HG02678 (cell line): Measurements from ENCODE around the gene MISP3.
A peak's percentile ranks its signal among the peaks of the same experiment; 100 is the strongest.

Experiments used
- ATAC-seq: cut with Tn5 transposase; IDR thresholded peaks from one replicate; pipeline ENCODE4 v1.9.1; 2021; ENCODE audit warnings: mild to moderate bottlenecking, moderate library complexity; ENCODE audit not compliant: unreplicated experiment

MISP3 gene

DNA sequence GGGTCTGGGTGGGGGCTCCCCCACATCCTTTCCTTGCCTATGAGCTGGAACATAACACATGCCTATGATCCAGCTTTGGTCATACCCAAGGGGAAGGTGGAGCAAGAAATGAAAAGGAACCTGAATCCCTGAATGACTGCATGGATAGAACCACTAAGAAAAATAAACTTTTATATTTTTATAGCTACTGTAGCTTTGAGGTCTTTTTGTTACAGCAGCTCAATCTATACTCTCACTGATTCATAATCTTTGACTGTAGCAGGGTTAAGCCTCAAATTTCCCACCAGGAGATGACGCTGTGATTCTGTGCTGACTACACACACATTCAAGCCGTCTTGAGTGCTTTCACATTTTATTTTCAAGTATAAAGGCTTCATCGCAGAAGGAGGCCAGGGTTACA lies 19.6 kb upstream of the MISP3 start:
- no peak for ATAC-seq

DNA sequence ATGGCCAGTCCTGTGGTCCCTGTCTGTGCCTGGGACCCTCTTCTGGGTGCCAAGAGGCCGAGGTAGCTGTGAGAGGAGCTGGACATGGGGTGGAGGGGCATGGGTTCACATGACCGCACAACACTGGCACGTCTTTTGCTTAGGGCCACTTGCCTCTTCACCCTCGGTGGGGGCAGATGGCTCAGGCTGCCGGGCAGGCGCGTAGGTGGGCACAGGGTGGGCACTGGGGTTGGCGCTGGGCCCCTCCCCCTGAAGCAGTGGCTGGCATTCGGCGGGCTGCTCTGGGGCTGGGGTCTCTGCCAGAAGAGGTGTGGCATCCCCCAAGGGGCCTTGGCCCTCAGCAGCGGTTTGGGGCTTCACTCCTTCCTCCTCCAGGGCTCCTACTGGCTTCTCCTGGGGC lies 19.1 kb upstream of the MISP3 start:
- ATAC-seq, result no peak

DNA sequence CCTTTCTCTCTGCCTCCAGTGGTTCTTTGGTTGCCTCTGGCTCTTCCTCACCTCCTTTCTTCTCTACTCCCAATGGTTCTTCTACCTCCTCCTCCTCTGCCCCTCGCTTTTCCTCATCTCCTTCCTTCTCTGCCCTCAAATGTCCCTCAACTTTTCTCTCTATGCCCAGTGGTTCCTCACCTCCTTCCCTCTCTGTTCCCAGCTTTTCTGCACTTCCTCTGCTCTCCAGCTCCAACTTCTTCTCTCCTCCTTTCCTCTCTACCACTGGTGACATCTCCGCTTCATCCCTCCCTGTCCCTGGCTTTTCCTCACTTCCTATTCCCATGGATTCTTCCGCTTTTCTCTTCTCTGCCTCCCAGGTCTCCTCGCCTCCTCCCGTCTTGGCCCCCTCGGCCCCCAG lies 18.5 kb upstream of the MISP3 start:
- ATAC-seq, result no peak

DNA sequence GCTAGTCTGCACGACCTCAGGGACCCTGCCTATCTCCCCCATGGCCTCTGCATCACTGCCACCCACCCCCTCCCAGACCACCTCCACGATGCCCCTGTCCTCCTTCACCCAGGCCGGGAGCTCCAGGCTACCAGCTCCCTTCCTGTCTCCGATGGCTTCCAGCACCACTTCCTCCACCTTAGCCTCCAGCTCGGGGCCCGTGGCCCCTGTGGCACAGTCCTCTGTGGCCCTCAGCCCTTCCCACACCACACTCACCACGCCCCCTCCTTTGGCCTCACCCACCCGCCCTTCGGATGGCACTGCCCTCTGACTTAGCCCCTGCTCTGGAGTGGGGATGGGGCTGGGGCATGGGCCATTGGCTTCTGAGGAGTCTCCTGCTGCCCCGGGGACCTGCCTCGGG lies 17.9 kb upstream of the MISP3 start:
- ATAC-seq, result no peak

DNA sequence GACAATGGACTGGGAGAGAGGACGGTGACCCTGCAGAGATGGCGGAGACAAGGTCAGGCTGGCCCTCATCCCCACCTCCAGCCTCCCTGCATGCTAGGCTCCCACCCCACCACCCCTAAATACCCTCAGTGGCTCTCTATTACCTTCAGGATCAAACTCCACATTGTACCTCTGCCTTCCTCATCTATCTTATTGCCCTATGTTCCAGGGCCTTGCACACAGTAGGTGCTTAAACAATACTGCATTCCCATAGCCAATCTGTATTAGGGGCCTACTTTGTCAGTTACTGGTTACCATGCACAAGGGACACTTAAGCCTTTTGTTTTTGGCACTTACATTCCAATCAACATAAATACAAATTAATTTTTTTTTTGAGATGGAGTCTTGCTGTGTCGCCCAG lies 17.2 kb upstream of the MISP3 start:
- ATAC-seq, result no peak

DNA sequence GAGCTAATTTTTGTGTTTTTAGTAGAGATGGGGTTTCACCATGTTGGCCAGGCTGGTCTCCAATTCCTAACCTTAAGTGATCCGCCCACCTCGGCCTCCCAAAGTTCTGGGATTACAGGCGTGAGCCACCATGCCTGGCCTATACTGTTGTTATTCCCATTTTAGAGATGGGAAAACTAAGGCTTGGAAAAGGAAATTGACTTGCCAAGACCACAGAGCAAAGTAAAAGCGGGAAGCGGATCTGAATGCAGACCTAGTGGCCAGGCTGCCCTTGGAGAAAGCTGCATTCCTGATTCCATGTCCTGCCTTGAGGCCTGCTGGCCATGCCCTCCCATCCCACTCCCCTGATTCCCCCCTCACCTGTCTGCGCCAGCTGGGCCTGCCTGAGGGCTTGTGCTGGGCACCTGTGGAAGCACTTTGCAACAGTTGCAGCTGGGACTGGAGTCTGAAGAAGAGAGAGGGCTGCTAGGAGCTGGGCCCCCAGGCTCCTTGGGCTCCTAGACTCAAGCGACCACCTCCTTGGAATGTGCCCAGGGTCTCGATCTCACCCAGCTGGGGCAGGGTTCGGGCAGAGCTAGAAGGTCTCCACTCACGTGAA lies 16.4 kb upstream of the MISP3 start:
- ATAC-seq, result no peak

DNA sequence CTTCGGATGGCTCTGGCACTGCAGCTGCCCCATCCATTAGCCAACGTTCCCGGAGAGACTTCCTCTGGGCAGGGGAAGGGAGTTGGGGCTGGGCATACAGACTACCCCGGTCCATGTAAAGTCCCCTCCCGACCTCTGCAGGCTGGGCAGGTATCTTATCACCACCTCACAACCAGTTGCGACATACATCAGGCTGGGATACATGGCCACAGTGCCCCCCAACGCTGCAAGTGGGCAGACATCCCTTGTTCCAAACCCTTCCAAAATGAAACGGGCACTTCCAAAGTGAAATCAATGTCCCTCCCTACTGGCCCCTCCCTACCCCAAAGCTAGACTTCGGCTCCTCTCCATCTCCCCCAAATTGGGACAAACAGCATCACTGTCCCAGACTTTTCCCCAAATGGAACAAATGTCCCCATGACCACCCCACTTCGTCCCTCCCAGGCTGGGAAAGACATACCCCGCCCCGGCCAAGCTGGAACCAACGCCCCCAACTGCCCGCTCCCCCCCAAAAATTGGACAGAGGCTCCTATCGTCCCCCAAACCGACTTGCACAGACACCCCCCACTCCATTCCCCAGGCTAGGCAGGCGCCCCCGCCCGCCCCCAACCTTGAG lies 15.7 kb upstream of the MISP3 start:
- ATAC-seq, result no peak

DNA sequence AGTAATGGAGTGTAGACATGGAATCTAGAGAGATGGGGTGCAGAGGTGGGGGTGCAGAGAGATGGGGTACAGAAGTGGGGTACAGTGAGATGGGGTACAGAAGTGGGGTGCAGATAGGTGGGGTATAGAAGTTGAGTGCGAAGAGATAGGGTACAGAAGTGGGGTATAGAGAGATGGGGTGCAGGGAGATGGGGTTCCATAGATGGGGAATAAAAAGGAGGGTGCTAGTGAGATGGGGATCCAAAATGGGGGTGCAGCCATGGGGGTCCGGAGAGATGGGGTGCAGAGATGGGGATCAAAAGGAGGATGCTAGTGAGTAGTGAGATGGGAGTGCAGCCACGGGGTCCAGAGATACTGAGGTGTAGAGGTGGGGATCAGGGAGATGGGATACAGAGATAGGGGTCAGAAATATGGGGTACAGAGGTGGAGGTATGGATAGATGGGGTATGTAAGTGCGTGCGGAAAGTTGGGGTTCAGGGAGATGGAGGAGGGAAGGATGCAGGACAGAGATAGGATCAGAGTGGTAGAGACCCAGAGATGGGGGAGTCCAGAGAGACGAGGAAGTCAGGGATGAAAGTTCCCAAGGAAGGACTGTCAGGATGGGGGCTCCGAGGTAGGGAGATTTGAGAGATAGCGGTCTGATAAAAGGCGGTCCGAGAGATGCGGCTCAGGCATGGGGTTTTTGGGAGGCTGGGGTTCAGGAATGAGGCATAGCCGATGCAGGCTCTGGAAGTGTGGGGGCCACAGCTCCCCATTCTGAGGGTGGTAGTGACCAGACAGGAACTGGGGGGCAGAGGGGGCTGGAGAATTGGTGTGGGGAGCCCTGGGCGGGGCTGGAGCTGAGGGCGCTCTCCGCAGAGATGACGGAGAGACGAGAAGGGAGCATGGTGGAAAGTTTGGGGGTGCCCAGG lies 14.1 kb upstream of the MISP3 start:
- no peak for ATAC-seq

DNA sequence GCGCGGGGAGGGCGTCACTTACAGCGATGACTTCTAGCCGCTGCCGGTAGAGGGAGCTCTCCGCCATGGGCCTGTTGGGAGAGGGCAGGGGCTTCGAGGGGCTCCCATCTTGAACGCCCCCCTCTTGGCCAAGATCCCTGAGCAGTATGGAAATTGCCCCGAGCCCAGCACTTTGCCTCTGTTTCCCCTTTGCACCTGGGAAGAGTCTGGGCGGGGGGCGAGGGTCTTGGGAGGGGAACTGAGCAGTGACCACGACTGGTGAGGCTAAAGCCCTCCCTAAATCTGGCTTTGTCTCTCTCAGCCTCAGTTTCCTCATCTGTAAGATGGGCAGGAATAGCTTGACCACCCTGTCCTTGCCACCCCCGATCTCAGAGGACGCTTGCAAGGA lies 13.5 kb upstream of the MISP3 start:
- no peak for ATAC-seq

DNA sequence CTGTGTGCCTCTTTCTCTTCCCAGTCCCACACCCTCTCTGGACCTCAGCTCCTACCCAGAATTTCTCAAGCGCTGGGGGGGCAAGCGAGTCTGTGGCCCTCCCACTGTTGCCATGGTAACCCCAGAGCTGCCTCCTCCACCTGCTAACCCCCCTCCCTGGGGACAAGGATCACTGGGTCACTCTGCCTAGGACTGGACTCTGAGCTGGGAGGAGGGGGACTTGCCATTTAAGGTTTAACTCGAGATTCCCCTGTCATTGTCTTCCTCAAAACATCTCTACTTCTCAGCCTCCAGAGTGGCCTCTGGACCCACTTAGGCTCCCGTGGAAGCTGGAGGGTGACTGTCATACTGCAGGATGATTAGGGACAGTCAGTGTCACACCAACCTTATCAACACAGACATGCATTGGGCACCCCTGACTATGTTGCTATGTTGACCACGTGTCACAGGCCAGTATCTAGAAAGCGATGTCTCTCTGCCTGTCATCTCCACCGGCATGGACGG lies 12.9 kb upstream of the MISP3 start:
- no peak for ATAC-seq

DNA sequence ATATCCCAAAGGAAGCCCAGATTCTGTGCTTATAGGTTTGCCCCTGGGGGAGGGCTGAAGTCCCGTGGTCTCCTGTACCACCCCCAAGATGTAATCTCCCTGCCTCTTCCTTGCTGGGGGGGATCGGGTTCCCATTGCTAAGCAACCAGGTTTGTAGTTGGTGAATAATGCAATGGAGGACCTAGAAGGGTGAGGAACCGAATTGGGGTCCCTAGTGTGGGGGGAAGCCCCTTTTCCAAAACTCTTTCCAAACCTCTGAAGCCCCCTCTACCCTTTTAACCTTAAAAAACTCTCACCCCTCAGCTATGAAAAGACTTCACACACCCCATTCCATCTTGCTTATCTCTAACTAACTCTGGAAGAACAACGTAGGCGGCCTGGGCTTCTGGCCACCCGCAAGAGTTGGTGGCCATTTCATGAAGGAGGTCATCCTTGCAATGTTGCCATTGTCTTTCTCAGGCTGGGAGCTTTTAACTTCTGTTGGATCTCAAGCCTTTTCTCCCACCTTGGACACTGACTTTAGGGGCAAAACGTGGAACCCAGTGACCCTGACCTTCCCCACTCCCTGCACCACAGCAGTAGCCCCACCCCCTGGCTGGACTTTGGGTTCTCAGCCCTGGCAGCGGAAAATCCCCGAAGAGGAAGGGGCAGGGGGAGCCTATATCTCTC lies 11.4 kb upstream of the MISP3 start:
- no peak for ATAC-seq

DNA sequence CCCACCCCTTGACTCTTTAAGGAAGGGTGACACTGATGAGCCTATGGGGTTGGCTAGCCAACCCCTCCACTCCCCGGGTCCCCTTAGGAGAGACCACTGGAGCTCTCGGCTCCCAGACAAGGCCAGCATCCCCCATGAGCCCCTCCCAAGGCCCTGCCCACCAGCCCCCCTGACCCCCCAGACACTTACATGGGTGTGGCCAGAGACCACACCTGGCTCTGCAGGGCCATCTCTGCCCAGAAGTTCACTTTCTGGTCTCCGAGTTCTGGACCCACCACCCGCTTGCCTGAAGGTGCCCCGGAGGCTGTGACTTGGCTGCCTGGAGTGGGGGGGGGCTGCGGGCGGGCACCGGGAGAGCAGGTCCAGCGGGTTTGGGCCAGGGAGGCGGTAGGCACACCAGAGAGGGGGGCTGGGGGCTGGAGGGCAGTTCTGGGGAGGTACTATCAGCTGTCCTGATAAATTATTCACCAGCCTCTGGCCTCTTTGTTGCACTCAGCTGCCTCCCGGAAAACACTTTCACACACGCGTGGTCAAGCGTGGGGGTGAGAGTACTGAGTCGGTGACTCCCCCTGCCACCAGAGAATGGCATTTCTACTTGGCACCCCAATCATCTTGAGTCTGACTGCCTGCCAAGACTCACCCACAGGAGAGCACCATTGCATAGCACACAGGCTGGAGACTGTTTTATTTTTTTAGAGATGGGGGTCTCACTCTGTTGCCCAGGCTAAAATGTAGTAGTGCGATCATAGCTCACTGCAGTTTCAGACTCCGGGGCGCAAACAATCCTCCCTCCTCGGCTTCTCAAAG lies 10.6 kb upstream of the MISP3 start, which contains the start of gene PALM3:
Gene PALM3, minus strand, starts transcription at position 326 of the 807 bp plus-strand sequence. Its CDS starts 96 bp downstream, at position 230.
- ATAC-seq, result no peak

DNA sequence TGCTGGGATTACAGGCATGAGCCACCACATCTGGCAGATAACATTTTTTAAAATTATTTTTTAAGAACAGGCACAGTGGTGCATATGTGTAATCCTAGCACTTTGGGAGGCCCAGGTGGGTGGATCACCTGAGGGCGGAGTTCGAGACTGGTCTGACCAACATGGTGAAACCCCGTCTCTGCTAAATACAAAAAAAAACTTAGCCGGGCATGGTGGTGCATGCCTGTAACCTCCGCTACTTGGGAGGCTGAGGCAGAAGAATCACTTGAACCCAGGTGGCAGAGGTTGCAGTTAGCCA lies 10.1 kb upstream of the MISP3 start:
- no peak for ATAC-seq

DNA sequence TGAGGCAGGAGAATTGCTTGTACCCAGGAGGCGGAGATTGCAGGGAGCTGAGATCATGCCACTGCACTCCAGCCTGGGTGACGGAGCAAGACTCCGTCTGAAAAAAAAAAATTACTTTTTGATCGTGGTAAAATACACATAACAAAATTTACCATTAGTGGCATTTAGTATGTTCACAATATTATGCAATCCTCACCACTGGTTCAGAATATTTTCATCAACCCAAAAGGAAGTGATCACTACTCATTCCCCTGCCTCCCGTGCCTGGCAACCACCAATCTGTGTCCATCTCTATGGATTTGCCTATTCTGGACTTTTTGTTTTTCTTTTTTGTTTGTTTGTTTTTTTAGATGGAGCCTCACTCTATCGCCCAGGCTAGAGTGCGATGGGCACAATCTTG lies 9.5 kb upstream of the MISP3 start:
- no peak for ATAC-seq

DNA sequence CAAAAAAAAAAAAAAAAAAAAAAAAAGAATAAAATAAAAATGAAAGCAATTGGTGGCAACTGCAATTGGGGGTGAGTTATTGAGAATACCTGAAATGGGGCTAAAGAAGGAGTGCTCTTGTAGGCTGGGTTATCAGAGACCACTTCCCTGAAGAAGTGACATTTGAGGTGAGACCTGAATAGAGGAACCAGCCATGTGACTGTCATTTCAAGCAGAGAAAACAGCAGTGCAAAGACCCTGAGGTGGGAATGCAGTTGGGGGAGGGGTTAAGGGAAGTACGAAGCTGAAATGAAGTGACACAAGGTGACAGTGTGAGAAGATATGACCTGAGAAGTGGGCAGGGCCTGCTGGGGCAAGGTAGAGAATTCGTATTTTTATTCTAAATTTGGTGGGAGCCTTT lies 6.5 kb upstream of the MISP3 start:
- no peak for ATAC-seq

DNA sequence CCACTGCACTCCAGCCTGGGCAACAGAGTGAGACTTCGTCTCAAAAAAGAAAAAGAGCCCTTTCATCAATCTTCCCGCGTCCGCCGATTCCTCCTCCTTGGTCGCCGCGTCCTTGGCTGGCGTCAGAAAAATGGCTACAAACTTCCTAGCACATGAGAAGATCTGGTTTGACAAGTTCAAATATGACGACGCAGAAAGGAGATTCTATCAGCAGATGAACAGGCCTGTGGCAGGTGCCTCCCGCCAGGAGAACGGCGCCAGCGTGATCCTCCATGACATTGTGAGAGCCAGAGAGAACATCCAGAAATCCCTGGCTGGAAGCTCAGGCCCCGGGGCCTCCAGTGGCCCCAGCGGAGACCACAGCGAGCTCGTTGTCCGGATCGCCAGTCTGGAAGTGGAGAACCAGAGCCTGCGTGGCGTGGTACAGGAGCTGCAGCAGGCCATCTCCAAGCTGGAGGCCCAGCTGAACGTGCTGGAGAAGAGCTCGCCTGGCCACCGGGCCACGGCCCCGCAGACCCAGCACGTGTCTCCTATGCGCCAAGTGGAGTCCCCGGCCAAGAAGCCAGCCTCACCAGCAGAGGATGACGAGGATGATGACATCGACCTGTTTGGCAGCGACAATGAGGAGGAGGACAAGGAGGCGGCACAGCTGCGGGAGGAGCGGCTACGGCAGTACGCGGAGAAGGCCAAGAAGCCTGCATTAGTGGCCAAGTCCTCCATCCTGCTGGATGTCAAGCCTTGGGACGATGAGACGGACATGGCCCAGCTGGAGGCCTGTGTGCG lies 2.1 kb upstream of the MISP3 start:
- ATAC-seq, result no peak

DNA sequence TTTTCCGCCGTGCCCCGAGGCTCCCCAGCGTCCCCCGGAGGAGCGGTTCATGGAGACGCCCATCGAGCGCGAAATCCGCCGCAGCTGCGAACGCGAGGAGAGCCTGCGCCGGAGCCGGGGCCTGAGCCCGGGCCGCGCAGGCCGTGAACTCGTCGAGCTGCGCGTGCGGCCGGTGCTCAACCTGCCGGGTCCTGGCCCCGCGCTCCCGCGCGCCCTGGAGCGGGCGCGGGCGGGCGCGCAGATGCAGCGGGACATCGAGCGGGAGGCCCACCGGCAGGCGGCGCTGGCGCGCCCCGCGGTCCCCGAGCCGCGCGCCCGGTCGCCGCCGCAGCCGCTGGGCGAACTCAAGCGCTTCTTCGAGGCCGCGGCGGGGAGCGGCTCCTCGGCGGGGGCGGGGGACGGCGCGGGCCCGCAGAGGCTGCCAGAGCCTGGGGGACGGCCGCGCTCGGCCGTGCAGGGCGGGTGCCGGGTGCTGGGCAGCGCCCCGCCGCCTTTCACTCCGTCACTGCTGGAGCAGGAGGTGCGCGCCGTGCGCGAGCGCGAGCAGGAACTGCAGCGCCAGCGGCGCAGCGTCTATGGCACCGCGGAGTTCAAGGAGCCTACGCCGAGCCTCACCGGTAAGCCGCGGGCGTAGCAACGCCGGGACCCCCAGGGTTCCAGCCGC lies 807 bp downstream of the MISP3 start:
- ATAC-seq, result peak; percentile 58

DNA sequence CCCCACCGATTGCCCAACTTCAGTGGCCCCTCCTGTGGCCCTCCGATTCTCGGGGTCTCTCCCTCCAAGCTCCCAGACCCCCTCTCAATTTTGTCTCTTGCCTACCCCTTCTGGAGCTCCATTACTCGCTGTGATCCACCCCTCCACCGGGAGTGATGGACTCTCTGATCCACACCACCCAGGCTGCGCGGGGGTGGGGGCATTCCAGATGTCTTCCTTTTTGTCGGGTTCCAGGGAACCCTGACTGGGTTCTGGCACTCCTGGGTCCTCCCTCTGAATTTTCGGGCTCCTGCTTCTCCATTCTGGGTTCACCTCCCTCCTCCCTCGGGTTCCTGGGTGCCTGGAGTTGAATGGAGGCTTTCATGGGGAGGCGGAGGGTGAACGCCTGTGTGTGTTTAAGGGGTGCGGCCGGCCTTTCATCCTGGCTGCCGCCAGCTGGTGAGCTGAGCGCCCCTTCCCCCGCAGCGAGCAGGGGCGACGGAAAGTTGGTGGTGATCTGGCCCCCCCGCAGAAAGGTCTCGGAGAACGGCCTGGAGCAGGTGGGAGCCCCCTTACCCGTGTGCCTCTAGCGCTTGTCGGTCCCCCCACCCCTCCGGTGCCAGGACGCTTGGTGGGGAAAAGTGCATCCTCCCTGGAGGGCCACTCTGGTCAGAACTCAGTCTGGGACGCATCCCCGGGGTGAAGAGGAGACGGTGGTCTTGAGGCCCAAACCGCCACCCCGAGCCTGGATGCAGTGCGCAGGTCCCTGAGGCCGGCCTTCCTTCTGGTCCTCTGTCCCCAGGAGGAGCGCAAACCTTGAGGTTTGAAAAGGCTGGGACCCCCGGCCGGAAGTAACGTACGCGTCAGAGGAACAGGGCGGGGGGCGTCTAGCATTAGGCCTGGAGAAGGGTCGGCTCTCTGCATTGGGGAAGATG lies 1.6 kb downstream of the MISP3 start:
- ATAC-seq, result no peak
